Activated T-helper 1 cell treated with Interleukin-2 at 50 U/mL for 16 hours (primary cell): ENCODE measurements around the gene SMO.
A peak's percentile ranks its signal among the peaks of the same experiment; 100 is the strongest.
"Not testable (repeated sequence)": the region's sequence is repeated elsewhere in the genome, so short reads cannot be mapped to it uniquely, and the experiment has no call there.

Experiments
- DNase-seq: peaks from one replicate; pipeline ENCODE4 v3.0.0-alpha.2; 2020; ENCODE audit warnings: low read depth

Gene SMO

DNA sequence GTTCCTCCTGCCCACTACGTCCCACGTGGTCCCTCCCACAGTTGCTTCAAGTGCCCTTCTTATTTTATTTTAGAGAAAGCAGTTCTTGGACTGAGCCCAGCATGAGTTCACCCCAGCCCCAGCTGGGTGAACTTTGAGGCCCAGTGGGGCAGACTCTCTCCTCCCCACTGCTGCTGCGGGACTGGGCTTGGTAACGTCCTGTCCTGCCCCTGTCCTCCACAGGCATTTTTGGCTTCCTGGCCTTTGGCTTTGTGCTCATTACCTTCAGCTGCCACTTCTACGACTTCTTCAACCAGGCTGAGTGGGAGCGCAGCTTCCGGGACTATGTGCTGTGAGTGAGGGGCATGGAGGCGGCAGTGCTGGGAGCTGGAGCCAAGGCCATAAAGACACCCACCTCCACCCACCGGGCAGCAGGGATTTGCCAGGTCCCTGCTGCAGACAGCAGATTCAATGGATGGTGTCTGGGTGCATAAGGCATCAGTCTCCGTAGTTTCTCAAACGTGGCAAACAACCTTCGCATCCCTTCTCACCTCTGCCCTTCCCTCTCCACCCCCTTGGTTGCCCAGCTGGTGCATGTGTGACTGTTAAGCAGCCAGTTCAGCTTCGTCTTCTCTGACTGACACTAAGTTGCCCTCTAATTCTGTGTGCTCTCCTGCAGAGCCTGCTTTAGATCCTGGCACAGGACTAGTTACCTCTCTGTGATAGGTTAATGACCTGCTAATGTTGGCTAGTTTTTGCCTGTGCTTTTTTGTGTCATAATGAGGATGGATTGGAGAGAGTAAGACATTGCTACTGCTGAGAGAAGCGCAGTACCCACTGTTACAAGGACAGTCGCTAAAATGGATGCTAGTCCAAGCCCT lies 20.9 kb downstream of the SMO start:
- no peak for DNase-seq

DNA sequence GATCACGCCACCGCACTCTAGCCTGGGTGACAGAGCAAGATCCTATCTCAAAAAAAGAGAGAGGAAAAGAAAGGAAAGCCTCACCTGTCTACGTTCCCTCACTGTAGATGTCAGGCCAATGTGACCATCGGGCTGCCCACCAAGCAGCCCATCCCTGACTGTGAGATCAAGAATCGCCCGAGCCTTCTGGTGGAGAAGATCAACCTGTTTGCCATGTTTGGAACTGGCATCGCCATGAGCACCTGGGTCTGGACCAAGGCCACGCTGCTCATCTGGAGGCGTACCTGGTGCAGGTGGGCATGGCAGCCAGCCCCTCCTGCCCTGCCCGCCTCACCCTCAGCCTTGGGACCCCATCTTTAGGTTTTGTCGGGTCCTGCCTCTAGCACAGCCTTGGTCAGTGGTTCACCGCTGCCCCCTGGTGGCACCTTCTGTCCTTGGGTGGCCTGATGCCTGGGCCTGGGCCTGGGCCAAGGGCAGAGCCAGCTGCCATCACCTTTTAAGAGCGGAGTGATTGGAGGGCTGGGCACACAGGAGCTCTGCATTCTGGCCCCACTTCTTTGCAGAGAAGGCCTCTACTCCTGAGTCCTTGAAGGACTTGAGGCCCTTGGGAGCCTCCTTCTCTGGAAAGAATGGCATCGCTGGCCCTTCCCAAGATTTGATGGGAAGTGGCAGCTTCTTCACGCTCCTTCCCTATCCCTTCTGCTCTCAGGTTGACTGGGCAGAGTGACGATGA lies 22.0 kb downstream of the SMO start:
- DNase-seq, result peak; percentile 27

DNA sequence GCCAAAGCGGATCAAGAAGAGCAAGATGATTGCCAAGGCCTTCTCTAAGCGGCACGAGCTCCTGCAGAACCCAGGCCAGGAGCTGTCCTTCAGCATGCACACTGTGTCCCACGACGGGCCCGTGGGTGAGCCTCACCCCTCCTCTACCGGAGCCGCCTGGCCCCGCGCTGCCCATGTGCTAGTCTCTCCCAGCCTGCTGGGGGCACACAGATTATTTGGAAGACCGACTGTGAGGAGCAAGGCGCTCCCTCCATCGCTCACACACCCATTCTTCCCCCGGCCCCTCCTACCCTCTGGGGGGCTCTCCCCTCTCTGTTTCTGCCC lies 22.5 kb downstream of the SMO start:
- DNase-seq, result no peak

DNA sequence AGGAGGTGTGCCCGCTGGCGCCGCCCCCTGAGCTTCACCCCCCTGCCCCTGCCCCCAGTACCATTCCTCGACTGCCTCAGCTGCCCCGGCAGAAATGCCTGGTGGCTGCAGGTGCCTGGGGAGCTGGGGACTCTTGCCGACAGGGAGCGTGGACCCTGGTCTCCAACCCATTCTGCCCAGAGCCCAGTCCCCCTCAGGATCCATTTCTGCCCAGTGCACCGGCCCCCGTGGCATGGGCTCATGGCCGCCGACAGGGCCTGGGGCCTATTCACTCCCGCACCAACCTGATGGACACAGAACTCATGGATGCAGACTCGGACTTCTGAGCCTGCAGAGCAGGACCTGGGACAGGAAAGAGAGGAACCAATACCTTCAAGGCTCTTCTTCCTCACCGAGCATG lies 23.7 kb downstream of the SMO start:
- DNase-seq, result no peak

DNA sequence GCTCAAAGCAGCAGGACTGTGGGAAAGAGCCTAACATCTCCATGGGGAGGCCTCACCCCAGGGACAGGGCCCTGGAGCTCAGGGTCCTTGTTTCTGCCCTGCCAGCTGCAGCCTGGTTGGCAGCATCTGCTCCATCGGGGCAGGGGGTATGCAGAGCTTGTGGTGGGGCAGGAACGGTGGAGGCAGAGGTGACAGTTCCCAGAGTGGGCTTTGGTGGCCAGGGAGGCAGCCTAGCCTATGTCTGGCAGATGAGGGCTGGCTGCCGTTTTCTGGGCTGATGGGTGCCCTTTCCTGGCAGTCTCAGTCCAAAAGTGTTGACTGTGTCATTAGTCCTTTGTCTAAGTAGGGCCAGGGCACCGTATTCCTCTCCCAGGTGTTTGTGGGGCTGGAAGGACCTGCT lies 24.2 kb downstream of the SMO start:
- DNase-seq, result no peak

DNA sequence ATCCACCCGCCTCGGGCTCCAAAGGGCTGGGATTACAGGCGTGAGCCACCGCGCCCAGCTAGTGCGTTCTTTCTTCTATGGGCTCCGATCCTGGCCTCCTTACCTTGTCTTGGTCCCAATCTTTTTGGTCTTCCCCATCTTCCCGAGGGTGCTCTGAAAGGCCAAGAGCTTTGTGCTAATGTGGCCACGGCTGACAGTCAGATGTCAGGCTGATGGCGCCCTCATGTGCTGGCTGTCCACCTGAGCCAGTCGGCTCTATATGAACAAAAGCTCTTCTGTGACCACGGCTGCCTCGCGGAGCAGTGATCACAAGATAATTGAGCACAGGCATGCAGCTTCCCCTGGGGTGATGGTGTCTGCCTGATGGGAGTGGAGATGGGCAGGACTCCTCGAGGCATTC lies 25.4 kb downstream of the SMO start:
- no peak for DNase-seq

DNA sequence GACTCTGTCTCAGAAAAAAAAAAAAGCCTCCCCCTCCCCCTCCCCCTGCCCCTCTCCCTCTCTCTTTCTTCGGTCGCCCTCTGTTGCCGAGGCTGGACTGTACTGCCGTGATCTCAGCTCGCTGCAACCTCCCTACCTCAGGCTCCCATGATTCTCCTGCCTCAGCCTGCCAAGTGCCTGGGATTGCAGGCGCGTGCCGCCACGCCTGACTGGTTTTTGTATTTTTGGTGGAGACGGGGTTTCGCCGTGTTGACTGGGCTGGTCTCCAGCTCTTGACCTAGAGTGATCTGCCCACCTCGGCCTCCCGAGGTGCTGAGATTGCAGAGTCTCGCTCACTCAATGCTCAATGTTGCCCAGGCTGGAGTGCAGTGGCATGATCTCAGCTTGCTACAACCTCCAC lies 27.3 kb downstream of the SMO start:
- DNase-seq, result not testable (repeated sequence)

DNA sequence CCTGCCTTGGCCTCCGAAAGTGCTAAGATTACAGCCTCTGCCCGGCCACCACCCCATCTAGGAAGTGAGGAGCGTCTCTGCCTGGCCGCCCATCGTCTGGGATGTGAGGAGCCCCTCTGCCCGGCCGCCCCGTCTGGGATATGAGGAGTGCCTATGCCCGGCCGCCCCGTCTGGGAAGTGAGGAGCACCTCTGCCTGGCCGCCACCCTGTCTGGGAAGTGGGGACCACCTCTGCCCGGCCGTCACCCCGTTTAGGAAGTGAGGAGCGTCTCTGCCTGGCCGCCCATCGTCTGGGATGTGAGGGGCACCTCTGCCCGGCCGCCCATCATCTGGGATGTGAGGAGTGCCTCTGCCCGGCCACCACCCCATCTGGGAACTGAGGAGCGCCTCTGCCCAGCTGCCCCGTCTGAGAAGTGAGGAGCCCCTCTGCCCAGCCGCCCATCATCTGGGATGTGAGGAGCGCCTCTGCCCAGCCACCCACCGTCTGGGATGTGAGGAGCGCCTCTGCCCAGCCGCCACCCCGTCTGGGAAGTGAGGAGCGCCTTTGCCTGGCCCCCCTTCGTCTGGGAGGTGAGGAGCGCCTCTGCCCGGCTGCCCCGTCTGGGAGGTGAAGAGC lies 27.8 kb downstream of the SMO start:
- not testable (repeated sequence) for DNase-seq

DNA sequence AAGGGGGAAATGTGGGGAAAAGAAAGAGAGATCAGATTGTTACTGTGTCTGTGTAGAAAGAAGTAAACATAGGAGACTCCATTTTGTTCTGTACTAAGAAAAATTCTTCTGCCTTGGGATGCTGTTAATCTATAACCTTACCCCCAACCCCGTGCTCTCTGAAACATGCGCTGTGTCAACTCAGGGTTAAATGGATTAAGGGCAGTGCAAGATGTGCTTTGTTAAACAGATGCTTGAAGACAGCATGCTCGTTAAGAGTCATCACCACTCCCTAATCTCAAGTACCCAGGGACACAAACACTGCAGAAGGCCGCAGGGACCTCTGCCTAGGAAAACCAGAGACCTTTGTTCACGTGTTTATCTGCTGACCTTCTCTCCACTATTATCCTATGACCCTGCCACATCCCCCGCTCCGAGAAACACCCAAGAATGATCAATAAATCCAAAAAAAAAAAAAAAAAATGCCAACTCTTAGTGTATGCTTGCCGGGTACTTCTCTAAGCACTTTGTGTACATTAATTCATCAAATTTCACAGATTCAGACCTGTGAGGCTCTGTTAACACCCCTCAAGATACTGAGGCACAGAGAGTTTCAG lies 28.5 kb downstream of the SMO start:
- DNase-seq, result not testable (repeated sequence)

DNA sequence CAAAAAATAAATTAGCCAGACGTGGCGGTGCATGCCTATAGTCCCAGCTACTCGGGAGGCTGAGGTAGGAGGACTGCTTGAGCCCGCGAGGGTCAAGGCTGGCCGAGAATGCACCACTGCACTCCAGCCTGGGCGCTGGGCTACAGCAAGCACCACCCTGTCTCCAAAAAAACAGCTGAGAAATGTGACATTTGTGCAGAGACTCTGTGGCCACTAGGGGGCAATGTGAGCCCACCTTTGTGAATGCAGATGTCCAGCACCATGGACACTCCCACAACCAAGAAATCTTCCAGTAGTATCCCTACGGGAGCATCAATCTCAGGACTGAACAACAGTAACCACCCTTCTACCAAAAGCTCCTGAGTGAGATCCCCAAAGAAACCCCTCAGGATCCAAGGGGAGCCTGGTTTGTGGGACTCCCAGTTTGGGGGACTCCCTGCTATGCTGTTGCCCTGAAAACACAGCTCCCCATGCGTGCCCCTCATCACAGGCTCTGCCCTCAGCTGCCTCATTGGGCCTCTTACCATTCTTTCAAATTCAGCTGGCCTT lies 30.2 kb downstream of the SMO start:
- peak; percentile 57 for DNase-seq

DNA sequence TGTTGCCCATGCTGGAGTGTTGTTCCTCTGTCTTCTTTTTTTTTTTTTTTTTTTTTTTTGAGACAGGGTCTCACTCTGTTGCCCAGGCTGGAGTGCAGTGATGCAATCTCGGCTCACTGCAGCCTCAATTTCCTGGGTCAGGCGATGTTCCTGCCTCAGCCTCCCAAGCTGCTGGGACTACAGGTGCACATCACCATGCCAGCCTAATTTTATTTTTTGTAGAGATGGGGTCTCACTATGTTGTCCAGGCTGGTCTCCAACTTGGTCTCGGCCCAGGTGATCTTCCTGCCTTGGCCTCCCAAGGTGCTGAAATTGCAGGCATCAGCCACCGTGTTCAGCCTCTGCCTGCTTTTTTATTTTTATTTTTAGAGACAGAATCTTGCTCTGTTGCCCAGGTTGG lies 30.7 kb downstream of the SMO start:
- DNase-seq, result not testable (repeated sequence)

DNA sequence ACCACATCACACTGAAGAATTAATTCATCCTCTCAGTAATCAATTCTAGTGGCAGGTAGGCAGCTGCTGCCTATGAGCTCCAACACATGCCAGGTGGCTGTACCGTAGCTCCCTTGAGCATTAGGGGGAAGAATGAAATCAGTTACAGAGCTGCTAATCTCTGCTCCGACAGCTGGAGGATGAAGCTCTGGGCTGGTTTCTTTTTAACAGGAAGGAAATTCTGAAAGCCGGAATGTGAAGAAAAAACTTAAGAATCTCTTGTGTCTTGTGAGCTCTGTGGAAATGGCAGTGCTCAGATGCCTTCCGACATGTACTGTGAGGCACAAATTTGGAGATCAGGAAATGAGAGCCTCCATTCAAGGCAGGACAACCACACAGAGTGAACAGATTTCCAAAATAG lies 33.6 kb downstream of the SMO start:
- DNase-seq, result no peak

DNA sequence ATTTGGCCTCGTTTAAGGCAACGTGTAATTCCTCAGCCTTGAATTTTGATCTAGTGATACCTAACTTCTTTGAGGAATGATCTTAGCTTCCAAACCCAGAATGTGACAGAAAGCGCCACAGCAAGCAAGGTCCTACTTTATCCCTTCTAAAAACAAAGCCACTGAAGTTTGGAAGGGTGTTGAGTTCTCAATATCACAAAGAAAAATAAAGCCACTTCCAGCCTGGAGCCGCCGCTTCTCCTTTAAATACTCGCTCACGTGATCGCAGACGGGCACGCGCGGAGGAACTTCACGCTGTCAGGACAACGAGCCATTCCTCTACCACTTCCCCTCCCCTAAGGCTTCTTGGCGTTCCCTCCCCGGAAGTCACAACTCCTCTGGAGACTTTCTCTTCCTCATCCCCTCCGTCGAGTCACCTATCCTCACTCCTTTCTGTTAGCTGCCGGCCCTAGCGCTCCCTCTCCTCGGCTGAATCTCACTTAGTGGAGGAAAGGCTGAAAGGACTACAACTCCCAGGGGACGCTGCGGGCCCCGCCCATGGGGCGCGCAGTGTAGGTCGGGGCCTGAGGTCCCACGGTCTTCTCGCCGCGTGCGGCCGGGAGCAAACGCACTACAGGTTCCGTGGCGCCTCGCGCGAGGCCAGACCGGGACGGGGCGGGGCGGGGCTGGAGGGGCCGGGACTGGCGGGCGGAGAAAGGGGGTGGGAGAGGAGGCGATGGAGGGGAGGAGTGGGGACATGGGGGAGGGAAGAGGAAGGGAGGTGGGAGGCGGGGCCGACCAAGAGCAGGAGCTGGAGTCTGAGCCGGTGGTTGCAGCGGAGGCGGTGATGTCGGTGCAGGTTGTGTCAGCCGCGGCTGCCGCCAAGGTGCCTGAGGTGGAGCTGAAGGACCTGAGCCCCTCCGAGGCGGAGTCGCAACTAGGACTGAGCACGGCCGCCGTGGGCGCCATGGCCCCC lies 36.1 kb downstream of the SMO start, which contains the start of gene AHCYL2:
TSS of gene AHCYL2 (plus strand) at position 780 of the 955 bp plus-strand sequence.
- DNase-seq, result peak; percentile 97

DNA sequence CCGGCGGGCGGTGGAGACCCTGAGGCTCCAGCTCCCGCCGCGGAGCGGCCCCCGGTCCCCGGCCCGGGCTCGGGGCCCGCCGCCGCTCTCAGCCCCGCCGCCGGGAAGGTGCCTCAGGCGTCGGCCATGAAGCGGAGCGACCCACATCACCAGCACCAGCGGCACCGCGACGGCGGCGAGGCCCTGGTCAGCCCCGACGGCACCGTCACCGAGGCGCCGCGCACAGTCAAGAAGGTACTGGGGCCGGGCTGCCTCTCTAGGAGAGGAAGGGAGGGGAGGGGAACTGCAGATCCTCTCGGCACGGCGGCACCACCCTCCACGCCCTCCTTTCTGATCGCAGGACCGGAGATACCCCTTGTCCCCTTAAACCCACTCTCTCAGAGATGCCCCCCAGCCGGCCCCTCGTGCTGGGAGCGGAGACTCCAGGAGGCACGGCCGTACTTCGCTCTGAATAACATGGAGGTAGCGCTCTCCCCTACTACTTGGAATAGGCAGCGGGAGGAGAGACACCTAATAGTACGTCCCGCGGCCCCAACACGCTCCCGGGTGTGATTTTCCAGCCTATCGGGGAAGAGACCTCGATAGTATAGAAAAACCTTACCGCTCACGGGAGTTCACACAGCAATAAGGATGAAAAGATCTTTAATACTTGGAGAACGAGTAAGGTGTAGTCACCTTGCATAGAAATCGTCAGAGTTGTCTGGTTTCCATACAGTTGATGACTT lies 36.9 kb downstream of the SMO start:
- DNase-seq, result peak; percentile 36

DNA sequence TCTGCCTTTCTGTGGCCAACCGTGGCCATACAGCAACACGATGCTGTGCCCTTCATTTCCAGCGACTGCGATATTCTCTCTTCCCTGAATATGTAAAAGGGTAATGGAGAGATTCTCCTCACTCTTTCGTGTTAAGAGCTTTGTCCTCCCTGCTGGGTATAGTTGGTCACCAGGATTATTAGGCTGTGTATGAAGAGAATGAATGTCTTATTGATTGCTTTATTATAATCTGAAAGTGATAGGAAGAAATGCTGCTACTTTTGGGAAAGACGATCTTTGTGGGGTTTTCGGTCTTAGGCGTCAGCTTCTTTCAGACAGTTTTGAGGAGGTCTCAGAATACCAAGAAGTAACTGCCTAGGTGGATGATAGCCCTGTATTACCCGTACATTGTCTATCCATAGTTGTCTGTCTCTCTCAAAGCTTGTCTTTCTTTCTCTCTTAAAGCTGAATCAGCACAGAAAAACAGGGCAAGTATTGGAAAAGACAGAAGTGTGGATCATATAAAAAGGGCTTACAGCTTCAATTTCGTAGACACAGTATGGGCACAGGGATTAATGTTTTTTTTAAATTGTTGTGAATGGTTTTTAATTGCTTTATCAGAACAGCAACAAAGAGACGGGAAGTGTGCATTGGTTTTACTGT lies 37.6 kb downstream of the SMO start:
- DNase-seq, result no peak

DNA sequence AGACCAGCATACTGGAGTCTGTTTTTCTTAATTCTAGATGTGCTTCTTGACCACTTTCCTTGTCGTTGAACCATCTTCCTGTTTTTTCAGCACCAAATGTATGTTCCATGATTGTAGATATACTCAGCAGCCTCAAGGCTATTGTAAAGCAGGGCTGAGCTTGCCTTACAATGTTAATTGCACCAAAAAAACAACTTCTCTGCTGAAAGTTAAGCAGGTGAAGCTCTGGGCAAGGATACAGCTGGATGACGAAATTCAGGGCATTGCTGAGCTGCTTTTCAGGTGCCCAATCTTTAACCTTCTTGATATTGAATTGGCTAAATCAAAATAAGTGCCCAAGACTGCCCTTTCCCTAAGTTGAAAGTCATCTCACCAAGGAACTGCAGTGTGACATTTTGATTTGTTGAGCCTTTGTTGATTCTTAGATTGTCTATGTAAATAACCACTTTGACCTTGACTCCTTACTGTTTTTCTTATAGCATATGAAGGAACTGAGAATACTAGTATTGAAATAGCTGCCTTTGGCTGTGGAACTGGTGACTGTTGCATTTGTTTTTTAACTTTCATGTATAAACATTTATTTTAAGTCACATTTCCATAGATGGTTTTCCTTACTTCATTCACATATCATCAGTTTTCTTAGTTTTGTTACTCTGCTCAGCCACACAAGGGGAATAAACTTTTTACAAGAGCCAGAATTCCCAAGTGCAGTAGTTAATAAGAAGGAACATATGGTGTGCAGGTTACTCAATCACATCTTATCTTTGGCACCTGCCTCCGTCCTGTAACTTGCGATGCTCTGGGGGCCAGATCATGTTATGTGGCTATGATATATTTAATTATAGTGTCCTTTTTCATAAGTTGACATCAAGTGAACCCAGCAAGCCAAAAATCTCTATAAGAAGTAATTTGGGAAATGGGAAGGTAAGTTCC lies 39.5 kb downstream of the SMO start:
- no peak for DNase-seq

DNA sequence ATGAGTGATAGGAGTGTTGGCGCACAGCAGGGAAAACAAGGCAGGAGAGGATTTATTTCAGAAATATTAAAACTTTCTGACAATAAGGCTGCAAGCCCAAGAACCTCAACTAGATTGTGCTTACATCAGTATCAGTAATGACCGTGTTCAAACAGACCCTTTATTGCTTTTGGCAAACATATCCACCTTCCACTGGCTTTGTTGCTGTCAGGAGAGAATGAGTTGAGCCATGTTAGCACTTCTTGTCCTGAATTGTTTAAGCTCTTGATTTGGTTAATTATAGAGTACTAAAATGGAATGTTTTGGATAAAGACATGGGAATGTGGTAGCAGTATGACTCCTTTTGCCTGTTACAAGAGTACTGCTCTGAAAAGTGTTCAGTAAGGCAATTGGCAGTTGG lies 40.2 kb downstream of the SMO start:
- no peak for DNase-seq

DNA sequence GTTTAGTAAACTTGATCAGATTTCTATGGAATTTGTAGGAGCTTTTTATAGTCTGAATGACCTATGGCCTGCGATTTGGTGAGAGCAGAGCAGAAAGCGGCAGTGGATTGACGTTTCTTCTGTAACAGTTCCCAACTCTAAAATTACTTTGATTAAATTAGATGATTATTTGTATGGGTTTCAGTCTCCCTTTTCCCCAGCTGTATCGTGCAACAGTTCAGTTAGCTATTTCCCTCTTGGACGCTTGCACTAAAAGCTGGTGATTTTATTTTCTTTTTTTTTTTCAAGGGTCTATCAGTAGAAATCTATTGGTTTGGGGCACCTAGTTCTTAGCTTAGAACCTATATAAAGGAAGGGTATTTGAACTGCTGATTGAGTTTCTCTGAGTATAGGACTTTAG lies 43.2 kb downstream of the SMO start:
- DNase-seq, result no peak

DNA sequence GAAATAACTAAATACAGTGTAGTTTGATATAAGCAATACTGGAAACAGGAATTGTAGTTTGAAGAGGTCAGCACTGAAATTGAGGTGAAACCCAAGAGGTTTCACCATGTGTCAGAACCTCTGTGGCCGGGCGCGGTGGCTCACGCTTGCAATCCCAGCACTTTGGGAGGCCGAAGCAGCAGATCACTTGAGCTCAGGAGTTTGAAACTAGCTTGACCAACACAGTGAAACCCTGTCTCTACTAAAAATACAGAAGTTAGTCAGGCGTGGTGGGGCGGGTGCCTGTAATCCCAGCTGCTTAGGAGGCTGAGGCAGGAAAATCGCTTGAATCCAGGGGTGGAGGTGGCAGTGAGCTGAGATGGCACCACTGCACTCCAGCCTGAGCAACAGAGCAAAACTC lies 50.1 kb downstream of the SMO start:
- no peak for DNase-seq
